GM12875 (cell line): ENCODE measurements around the gene YARS1.

Experiments
- H3K4me3 ChIP-seq: one replicate; pipeline ENCODE4 v1.5.1; 2011; ENCODE audit warnings: low read depth, low read length, control low read depth
- CTCF ChIP-seq: IDR thresholded peaks from 2 replicates; pipeline ENCODE4 v1.5.1; 2011; ENCODE audit warnings: low read depth, mild to moderate bottlenecking, control low read depth, inconsistent platforms, low read length, moderate library complexity, borderline replicate concordance; ENCODE audit not compliant: insufficient read depth

Gene YARS1

GRCh38 chr1:32741413-32742198 lies 75.6 kb downstream of the YARS1 start:
- TF ChIP-seq CTCF: peak; percentile 29; the same call in 1 of the 2 replicates
- H3K4me3 ChIP-seq: no peak overlapping the region

DNA sequence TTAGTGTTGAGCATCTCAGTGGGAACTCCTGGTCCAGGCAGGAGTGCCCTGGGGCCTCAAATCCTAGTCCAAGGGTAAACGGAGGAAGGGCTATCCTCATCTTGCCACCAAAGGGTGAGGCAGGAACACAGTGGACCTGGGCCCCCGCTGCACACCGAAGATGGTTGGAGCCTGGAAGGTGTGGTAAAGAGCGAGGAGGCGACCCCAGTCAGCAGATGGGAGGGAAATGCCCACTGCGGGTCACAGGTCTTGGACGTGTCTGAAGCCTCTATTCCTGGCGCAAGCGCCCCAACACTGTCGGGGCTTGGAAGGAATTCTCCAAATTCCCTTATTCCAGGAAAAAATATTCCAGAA lies 76.1 kb downstream of the YARS1 start:
- no peak for TF ChIP-seq CTCF
- H3K4me3 ChIP-seq: no peak overlapping the region

GRCh38 chr1:32736812-32737791 lies 80.1 kb downstream of the YARS1 start:
- TF ChIP-seq CTCF: no peak
- no peak overlapping the region for H3K4me3 ChIP-seq

- H3K4me3 ChIP-seq: no peak overlapping the region
- TF ChIP-seq CTCF: no peak
These were observed 83.4 kb downstream of the YARS1 start for GRCh38 chr1:32733582-32734321.

DNA sequence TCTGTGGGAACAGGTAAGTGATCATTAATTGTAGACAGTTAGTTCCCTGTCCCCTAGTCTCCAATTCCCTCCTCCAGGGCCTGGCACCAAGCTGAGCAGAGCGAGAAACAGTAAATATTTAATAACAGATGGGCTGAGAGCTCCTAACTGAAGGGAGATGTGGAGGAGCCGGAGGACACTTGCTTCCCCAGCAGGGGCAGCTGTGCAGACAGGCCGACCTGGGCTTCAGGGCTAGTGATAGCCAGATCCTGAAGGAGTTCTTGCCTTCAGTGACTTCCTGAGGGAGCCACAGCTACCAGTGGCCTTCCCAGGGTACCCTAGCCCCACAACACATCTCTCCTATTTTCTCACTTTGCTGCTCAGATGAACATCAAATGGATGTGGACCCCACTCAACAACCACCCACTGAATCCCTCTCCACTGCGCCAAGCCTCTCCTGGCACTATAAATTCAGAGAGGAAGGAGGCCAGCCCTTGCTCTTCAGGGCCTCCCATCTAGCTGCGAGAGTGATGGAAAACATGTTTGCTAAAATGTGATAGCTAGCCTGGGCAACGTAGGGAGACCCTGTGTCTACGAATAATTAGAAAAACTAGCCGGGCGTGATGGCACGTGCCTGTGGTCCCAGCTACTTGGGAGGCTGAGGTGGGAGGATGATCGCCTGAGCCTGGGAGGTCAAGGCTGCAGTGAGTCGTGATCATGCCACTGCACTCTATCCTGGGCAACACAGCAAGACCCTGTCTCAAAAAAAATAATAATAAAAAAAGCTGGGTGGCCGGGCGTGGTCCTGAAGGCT lies 87.7 kb downstream of the YARS1 start:
- TF ChIP-seq CTCF: no peak
- H3K4me3 ChIP-seq: no peak overlapping the region

GRCh38 chr1:32728413-32729077 lies 88.6 kb downstream of the YARS1 start:
- no peak overlapping the region for H3K4me3 ChIP-seq
- no peak for TF ChIP-seq CTCF
